ENCODE measurements around the gene NALCN.

Gene NALCN

GRCh38 chr13:101416181-101417042 is at the start of gene NALCN:
Gene NALCN, minus strand, starts transcription at chr13:101416508. Its CDS starts 17,382 bp downstream, at chr13:101399126.
- no peak for DNase-seq (ENCODE audit: low read depth in 2 of 2)

GRCh38 chr13:101465877-101466276 is 49.6 kb upstream of the NALCN start:
- no peak for DNase-seq (ENCODE audit: low read depth in 2 of 2)

- DNase-seq (ENCODE audit: low read depth in 2 of 2) = no peak
Observed at GRCh38 chr13:101457176-101457575, 40.9 kb upstream of the NALCN start.

- DNase-seq (ENCODE audit: low read depth in 2 of 2) = no peak
Observed at GRCh38 chr13:101455863-101456262, 39.6 kb upstream of the NALCN start.

GRCh38 chr13:101454767-101455166 is 38.5 kb upstream of the NALCN start:
- no peak for DNase-seq (ENCODE audit: low read depth in 2 of 2)

GRCh38 chr13:101453784-101454201 is 37.5 kb upstream of the NALCN start:
- DNase-seq (ENCODE audit: low read depth in 2 of 2) = no peak

- no peak for DNase-seq (ENCODE audit: low read depth in 2 of 2)
Observed at GRCh38 chr13:101452519-101453485, 36.5 kb upstream of the NALCN start, which contains the start of gene ITGBL1. Gene ITGBL1, plus strand, starts transcription at chr13:101452675. Its CDS starts 159 bp downstream, at chr13:101452834.

- DNase-seq (ENCODE audit: low read depth in 2 of 2) = no peak
Observed at GRCh38 chr13:101451641-101452040, 35.3 kb upstream of the NALCN start.

- DNase-seq (ENCODE audit: low read depth in 2 of 2) = no peak
Observed at GRCh38 chr13:101450749-101451130, 34.4 kb upstream of the NALCN start.

- no peak for DNase-seq (ENCODE audit: low read depth in 2 of 2)
Observed at GRCh38 chr13:101449790-101450748, 33.8 kb upstream of the NALCN start.

GRCh38 chr13:101447852-101448251 is 31.5 kb upstream of the NALCN start:
- DNase-seq (ENCODE audit: low read depth in 2 of 2) = no peak

- DNase-seq (ENCODE audit: low read depth in 2 of 2) = no peak
Observed at GRCh38 chr13:101434486-101434885, 18.2 kb upstream of the NALCN start.

GRCh38 chr13:101433895-101434294 is 17.6 kb upstream of the NALCN start:
- DNase-seq (ENCODE audit: low read depth in 2 of 2) = no peak

GRCh38 chr13:101429733-101430132 is 13.4 kb upstream of the NALCN start:
- DNase-seq (ENCODE audit: low read depth in 2 of 2) = no peak

- DNase-seq (ENCODE audit: low read depth in 2 of 2) = no peak
Observed at GRCh38 chr13:101425623-101426022, 9.3 kb upstream of the NALCN start.

- DNase-seq (ENCODE audit: low read depth in 2 of 2) = no peak
Observed at GRCh38 chr13:101425156-101425471, 8.8 kb upstream of the NALCN start.

- no peak for DNase-seq (ENCODE audit: low read depth in 2 of 2)
Observed at GRCh38 chr13:101424381-101425155, 8.3 kb upstream of the NALCN start.

- no peak for DNase-seq (ENCODE audit: low read depth in 2 of 2)
Observed at GRCh38 chr13:101423872-101424271, 7.6 kb upstream of the NALCN start.

GRCh38 chr13:101417501-101417900 is 1.2 kb upstream of the NALCN start:
- no peak for DNase-seq (ENCODE audit: low read depth in 2 of 2)

- DNase-seq (ENCODE audit: low read depth in 2 of 2) = no peak
Observed at GRCh38 chr13:101417043-101417406, 717 bp upstream of the NALCN start.
